IMR-90 (cell line): ENCODE results near the gene SLC25A24.
"Not testable (repeated sequence)": the region's sequence is repeated elsewhere in the genome, so short reads cannot be mapped to it uniquely, and the experiment has no call there.

Experiments used
- CTCF ChIP-seq: conservative IDR thresholded peaks from 2 replicates; pipeline ENCODE4 v1.5.1; 2012; ENCODE audit warnings: mild to moderate bottlenecking, low read depth, low read length, improper control_type of control experiment
- ELK1 ChIP-seq: fragments of 150-350 bp; IDR thresholded peaks from 2 replicates; pipeline ENCODE4 v1.6.1; 2016; ENCODE audit warnings: low read depth, mild to moderate bottlenecking, low read length, moderate library complexity, borderline replicate concordance
- USF2 ChIP-seq: fragments of 150-350 bp; IDR thresholded peaks from 2 replicates; pipeline ENCODE4 v1.6.1; 2017; ENCODE audit warnings: mild to moderate bottlenecking, antibody characterized with exemption, low read length, low read depth

GRCh38 chr1:108132367-108132766 lies 67.8 kb downstream of the SLC25A24 start:
- TF ChIP-seq CTCF, ELK1, USF2: not testable (repeated sequence)
